ENCODE data around the gene SUMF1.

DNA sequence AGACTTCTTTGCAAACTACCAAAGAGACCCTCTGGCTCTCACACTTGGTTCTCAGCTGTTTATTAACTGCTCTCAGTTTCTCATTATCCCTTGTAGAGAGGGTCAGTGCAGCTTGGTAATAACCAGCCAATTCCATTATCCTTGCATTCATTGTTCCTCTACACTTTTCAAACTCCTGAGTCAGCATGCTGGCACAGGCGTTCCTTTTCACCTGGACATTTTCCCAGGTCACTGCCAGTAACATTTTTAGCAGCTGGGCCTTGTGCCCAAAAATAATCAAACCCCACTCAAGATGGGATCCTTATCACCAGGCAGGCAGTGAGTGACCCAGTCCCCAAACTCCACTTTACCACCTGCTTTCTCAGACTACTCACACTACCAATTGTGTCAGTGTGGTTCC lies 4.8 kb upstream of the SUMF1 start:
- TF ChIP-seq, protein P1, sequence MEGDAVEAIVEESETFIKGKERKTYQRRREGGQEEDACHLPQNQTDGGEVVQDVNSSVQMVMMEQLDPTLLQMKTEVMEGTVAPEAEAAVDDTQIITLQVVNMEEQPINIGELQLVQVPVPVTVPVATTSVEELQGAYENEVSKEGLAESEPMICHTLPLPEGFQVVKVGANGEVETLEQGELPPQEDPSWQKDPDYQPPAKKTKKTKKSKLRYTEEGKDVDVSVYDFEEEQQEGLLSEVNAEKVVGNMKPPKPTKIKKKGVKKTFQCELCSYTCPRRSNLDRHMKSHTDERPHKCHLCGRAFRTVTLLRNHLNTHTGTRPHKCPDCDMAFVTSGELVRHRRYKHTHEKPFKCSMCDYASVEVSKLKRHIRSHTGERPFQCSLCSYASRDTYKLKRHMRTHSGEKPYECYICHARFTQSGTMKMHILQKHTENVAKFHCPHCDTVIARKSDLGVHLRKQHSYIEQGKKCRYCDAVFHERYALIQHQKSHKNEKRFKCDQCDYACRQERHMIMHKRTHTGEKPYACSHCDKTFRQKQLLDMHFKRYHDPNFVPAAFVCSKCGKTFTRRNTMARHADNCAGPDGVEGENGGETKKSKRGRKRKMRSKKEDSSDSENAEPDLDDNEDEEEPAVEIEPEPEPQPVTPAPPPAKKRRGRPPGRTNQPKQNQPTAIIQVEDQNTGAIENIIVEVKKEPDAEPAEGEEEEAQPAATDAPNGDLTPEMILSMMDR (conservative IDR thresholded peaks at IDR 0.05; ENCODE audit: low read depth, low read length): no peak
- TF ChIP-seq EZH2 (IDR thresholded peaks at IDR 0.05; ENCODE audit: low read length, unreplicated experiment): no peak

All from PC-3 (cell line).